GM19438 (cell line): ENCODE results near the gene HOXA7.

Source experiments
- ATAC-seq: cut with Tn5 transposase; IDR thresholded peaks from one replicate; pipeline ENCODE4 v1.9.1; 2021; ENCODE audit warnings: low read depth; ENCODE audit not compliant: unreplicated experiment

Gene HOXA7

DNA sequence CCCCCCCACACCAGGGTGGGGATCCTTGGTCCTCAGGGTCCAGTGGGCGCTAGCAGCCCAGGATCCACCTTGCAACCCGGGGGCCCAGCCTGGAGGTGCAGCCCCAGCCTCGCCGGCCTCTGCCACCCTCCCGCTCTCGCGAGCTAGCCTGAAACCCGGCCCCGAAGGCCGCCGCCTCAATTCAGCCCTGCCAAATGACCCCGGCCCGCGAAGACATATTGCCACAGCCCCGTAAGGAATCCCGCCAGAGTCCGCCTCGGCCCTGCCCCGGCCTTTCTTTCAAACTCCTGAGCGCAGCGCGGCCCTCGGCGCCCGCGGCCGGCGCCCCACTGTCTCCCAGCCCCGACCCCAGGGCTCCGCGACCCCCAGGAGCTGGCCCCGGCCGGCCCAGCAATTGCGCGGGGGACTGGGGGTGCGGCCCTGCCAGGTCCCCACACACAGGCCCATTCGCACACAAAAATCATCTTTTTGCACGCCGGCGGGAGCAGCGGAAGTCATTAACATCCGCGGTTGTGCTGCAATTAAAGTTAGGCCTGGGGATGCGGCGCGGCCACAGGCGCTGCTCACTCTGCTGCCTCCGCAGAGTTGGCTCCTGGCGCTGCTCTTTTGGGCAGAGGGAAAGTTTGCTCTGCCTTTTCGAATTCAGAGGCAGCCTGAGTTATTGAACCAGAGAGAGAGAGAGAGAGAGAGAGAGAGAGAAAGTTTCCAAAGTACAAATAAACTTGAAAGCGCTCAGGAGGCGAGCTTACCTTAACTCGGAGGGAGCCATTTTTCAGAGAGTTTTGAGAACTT, 16.9 kb downstream of the HOXA7 start:
- ATAC-seq, result no peak

DNA sequence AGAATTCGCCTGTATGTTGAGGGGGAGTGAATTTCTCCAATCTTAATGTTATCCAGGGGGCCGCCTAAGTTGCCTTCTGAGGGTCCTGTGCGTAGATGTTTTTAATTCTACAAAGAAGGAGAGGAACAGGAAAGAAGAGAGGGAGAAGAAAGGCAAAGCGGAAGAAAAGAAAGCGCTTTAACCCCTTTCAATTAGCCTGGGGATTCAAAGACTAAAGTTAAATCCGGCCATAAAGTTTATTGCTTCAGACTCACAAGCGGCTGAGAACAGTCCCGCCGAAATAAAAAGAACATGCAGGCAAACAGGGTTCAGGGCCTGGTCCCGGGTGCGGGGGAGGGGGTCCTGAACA, 17.5 kb downstream of the HOXA7 start:
- ATAC-seq, result no peak

DNA sequence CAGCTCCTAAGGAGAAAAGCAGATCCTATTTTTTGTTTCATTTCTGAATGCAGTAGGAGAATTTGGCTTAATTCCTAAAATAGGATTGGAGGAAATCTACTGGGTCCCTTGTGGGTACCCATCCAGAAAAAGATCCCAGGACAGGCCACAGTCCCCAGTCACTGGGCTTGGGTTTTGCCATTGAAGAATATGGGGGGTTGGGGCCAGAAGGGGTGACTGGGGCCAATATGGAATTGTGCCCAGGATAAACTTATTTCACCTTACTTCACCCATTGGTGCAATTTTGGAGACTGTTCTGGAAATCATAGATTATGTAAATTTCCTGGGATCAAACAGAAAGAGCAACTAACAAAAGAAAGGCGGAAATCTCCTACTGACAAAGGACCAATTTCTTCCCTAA, 18.0 kb downstream of the HOXA7 start:
- ATAC-seq, result no peak

DNA sequence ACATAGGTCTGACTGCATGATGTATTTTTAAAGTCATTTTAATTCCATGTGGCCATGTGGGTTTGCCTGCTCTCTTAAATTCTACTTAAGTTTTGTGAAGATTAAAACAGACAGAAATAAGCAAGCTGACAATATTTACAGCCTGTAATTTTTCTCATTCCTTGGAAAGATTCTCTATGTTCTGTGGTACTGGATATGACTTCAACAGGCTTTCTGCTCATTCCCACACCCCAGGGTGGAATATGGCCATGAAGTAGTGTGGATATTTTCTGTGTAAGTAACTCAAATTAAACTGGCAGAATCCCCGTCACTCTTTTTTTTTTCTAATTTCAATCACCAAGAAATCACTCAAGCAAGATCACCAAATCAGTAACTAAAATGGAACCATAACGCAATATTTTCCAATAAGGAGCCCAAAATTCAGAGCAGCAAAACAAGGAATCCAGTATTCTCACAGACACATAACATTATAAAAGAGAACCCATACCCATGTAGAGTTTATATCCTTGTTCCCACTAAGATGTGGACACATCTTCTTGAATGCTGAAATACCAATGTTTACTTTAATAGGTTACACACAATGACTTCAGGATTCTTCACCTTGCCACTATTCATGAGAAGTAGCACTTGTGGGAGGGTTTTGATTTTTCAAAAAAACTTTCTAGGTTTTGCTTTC, 18.7 kb downstream of the HOXA7 start:
- no peak for ATAC-seq

DNA sequence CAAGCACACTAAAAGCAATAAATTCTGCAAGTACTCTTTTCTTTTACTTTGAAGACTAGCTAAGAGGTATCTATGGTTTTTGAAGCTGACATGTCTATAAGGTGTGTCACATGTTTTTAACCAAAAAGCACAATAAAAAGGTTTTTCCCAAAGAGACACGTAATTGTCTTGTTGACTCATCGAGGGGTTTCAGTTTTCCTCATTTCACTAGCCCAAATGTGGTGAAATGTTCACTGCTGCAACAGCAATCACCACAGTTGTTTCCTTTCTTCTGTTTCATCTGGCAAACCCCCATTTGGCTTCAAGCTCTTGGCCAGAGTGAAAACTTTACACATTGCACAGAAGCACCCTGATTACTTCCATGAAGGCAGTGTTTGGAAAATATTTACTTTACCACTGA, 22.1 kb downstream of the HOXA7 start:
- no peak for ATAC-seq

DNA sequence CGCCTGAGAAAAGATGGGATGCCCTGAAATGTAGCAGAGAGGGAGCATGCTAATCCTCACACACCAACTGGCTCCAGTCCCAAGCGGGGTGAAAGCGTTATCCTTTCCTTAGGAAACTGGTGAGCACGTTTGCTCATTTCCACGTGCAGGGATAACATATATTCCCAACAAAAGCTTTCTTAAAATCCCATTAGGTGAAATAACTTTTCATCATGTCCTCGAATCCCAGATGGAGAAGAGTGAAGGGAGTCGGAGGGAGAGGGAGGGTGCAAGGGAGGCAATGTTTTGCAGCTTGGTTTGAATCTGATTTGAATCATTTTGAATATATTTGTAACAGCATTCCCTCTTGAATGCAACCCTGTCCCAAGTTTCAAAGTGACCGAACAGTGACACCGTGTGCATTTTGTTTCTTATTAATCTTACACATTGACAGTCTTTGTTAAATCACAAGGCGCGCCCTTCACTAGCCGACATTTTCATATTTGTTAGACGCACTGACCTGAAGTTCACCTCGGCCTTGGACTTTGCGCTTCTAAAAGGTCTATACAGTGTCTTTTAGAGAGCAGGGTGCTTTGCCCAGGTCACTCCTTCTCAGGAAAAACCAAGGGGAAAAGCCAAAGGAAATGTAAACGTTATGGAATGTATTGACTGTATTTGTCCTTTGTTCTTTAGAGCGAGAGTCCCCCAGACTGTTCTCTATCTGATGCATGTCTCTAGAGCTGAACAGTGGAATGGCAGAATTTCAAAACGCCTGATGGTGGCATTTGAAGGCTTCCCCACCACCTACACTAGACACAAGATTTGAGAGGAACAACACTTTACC, 22.9 kb downstream of the HOXA7 start:
- ATAC-seq, result no peak

DNA sequence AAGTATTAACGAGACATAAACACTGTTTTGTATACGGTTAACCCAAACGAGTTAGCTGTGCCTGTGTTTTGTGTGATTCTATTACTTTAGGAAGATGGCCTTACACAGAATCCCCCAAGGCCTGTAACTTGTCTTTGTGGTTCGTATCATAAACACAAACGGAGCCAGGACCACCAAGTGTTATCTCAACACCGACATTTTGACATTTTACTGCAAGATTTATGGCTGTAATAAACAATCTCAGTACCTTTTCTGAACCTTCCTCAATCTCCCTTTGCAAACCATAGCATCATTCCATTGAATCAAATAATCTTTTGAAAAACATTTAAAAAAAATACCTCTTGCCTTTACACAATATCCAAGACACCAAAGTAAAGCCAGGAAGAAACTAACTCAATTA, 23.5 kb downstream of the HOXA7 start:
- no peak for ATAC-seq

DNA sequence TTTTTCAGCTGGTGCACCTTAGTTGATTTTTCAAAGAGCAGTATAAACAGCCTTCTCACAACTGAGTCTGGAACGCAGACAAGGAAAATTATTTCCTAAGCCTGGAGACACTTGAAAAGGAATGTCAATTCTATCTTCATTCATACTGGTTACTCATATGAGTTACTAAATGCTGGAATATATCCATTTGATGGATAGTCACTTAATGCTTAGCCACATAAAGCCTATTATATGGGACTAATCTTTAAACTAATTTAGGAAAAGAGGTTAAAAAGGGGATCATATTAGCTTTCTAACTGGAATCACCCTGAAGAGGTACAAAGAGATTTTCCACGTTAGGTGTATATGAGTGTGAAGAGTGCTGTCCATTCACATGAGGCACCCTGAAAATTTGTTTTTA, 24.3 kb downstream of the HOXA7 start:
- ATAC-seq, result no peak

DNA sequence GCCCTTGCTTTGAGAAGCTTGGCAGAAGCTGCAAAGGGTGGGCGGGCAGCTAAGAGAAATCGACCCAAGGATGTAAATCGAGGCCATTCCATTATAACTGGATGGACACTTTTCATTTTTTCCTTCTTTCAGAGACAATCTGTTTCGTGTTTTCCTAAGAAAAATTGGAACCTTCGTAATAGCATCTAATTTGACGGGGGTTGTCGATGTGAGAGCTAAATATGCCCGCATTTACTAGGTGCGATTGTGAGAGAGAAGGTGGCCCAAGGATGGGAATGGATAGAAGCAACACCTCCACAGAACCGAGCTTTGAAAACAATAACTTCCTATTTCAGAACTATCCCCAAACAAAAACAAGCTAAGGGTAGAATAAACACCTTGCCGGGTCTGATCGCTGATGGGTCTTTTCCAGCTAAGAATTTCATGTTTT, 25.1 kb downstream of the HOXA7 start:
- ATAC-seq, result no peak

DNA sequence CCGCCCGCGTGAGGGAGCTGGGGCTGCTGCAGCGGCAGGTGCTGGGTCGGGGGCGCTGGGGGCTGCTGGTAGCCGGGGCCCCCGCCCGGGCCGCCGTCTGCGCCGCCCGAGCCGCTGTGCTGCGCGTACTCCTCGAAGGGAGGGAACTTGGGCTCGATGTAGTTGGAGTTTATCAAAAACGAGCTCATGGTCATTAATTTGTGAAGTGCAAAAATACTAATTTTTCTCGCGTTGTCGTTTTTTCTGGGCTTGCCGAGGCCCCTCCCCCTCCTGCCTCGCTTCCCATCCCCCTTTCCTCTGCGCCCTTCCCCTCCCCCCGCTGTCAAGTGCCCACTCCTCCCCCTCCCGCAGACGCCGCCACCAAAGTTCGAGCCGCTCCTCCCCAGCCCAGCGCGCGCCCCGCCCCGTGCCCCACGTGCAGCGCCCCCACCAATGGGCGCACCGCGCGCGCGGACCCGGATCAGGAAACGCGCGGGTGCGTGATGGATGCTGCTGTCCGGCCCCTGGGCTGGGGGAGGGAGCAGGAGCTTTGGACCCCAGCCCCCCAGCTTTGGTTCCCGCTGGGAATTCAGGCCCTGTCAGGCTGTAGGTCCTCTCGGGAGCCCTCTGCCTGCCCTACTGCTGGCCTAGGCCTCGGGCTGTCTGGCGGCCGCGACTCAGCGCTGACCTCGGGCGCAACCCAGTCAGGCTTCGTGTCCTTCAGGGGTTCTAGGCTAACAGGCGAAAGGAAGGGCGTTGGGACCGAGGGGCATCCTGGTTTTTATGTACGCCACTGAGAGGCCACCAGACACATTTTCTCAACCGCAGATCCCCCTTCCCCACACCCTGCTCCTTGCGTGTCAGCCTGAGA, 25.7 kb downstream of the HOXA7 start, which contains the start of gene HOXA4:
TSS of gene HOXA4 (minus strand) at position 218 of the 850 bp plus-strand sequence. CDS start at position 194, 24 bp downstream.
- ATAC-seq, result no peak

DNA sequence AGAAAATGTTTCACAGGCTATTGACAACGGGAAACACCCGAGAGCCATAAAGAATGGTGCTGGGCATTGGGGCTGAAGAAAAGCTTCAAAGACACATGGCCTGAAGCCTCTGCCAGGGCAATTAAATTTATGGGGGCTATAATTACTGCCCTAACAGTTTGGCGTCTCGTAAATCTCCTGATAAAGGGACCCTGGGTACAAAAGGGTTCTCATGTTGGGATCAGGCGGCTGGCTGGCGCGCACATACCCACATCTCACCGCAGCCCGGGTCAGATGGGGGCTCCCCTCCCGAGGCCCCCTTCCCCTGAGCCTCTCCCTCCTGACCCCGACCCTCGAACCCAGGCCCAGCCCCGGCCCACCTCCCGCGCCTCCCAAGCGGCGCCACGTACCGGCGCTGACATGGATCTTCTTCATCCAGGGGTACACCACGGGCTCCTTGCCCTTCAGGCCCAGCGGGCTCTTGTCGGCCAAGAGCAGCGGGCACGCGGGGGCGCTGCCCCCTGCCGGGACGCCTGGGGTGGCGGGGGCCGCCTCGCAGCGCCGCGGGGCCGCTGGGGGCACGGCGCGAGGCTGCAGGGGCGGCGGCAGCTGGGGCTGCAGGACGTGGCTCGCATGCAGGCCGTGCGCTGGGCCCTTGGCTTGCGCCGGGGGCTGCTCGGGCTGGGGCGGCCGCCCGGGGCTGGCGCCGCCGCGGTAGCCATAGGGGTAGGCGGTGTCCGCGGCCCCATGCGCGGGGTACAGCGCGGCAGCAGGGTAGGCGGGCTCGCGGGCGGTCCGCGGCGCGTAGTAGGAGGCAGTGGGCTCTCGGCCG, 26.5 kb downstream of the HOXA7 start:
- ATAC-seq, result no peak

DNA sequence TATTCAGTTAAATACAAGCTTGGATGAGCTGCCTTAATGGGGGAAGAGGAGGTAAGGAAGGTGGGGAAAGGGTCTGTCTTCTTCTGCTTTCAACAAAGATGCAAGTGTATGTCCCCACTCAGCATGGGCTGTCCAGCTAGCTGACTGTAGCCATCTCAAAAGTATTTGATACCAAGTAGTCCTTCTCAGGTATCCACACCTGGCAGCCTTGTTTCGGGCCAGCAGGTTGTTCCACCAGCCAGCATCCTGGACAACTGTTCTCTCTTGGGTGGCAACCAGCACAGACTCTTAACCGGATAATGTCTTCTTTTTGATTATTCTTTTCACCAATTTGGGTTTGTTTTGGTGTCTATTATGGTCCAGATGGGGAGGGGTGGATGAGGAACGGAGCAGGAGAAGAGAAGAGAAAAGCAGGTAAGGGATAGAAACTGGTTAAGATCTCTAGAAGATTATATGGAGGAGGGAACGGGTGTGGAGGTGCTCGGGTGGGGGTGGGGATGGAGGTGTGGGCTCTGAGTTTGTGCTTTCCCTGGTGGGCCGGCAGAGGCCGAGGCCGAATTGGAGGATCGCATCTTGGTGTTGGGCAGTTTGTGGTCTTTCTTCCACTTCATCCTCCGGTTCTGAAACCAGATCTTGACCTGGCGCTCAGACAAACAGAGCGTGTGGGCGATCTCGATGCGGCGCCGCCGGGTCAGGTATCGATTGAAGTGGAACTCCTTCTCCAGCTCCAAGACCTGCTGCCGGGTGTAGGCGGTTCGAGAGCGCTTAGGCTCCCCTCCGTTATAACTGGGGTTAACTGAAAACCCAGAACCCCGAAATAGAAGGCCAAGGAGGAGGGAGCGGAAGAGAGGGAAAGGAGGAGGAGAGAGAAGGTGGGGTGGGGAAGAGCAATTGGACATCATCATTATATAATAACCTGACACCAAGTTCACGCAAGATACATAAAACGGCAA, 27.4 kb downstream of the HOXA7 start:
- no peak for ATAC-seq

DNA sequence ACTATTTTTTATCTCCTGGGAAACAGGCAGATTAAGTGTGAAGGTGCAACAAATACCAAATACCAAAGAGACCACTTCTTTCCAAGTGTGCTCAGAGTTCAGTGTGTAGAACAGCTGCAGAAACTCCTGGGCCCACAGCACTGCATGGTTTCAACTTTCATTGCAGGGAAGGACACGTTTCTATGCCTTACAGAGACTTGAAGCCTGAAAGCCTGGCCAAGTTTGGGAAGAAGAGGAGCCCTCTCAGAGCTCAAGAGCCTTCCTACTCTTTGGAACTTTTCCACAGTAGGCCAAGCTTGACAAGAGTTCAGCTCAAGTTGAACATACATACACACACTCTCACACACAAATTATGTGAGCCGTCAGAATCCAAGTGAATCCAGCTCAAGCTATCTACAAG, 28.4 kb downstream of the HOXA7 start:
- ATAC-seq, result no peak

DNA sequence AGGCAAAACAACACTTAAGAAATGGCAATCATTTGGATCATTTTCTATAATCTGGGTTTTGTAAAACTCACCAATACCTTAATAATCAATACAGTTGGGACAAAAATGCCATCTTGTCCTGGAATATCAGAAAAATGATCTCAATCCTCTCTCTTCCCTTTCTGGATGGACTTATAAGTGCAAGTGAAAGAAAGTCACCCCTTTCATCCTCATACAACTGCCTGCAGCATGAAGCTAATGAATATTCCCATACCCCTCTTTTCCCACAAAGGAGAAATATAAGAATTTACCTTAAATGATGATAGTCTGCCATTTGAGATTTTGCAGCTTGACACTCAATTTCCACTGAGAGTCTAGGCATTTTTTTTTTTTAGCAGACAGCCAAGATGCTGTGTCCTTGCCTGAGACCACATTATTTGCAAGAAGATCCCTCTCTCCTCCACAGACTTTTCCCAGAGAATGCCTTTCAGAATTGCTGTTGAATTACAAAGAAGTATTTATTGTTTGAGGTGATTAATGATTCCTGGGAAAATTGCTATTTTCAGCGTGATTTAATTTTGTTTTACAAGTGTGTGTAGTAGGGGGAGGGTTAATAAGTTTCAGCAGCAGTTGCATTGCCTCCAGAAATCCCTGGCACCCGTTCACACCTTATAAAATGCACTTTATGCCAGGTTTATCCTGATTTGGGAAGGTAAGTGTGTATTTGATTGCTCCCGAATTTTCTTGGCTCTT, 29.7 kb downstream of the HOXA7 start:
- ATAC-seq, result no peak

DNA sequence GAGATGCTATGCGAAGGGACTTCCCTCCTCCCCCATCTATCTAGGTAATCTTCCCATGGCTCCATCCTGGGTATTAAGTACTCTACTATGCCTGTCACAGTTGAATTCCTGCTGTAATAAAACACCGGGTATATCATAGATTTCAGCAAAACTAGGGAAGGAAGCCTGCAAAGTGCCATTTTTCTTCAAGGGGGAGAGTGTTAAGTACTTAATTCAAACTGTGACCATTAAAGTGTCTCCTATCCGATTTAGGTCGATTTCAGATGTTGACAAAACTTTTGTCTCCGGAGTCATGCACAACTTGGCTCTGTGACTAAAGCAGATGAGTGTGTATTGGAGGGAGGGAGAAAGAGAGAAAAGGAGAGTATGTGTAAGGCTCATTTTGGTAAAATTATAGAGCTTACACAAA, 30.5 kb downstream of the HOXA7 start:
- no peak for ATAC-seq

DNA sequence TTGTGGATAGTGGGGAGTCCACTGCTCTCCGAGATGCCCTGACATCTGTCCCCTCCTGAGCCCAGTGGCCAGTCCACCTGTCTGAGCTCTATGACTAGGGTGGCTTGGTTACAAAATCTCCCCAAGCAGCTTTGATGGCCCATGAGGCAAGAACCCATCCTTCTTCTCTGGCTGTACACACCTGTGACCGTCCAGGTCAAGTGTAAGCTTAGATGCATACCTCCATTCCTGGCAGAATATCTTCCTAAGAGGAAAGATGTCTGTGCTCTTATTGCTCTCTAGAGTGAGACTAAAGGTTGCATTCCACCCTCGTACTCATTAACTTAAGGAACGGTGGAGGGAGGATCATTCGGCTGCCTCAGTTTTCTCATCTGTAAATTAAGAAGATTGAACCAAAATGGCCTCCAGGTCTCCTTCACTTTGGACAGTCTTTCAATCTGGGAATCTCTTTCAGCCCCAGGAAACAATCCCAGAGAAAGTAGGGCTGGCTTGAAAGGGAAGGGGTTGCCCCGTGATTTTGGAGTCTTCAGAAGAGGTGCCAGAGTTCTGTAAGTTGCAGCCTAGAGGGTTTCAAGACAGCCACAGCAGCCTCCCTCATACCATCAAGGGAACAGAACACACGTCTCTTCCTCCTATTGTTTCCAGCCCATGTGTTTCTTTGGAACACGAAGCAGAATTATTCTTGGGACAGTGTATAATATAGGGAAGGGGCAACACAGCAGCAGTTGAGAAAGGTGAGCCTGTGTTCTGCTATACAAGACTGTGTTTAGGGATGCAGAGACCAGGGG, 31.4 kb downstream of the HOXA7 start:
- no peak for ATAC-seq
